Stimulated activated CD4-positive, alpha-beta T cell treated with anti-CD3 and anti-CD28 coated beads, TNF-alpha, amount 100 ng/mL, for 48 hours (primary cell): ENCODE results near the gene JTB.

Experiments
- DNase-seq, 3 donors: peaks; one replicate each; pipeline ENCODE4 v3.0.0-alpha.2; 2020; ENCODE audit warnings: low read depth in 3 of 3

The JTB gene

DNA sequence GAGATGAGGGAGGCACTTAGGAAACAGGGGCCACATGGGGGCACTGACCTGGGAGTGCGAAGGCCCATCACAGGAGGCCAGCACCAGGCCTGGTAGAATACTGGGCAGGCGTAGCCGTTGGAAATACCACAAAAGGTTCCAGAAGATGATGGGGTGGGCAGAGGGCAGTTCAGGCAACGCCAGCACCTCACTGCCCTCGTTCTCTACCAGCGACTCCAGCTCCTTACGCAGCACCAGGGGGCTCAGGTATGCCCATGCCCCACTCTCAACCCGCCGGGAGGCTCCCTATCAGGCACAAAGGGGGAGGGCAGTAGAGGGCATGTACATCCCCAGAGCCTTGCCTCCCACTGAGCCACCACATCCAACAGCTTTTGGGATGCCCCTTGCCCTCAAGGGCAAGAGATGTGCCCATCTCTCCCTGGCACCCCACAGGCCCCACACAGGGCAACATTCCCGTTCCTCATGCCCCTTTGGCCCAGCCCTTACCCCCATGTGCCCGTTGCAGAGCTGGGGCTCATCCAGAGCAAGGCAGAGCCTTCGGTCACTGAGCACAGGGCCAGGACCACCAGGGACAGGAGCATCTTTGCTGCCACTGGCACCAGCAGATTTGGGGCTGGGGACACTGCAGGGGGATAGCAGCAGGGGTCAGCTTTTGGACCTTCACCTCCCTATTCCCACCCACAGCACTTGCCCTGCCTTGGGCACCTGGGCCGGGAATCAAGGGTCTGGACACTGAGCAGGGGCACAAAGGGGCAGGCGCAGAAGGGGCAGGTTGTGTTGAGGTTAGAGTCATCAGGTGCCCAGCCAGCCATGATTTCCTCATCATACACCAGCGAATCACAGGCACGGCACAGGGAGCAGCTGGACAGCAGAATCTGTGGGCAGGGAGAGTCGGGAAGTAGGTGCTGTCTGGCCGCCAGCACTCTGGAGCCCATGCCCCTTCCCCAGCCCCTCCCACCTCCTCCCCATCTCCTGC, 45.0 kb downstream of the JTB start:
- no peak for DNase-seq

DNA sequence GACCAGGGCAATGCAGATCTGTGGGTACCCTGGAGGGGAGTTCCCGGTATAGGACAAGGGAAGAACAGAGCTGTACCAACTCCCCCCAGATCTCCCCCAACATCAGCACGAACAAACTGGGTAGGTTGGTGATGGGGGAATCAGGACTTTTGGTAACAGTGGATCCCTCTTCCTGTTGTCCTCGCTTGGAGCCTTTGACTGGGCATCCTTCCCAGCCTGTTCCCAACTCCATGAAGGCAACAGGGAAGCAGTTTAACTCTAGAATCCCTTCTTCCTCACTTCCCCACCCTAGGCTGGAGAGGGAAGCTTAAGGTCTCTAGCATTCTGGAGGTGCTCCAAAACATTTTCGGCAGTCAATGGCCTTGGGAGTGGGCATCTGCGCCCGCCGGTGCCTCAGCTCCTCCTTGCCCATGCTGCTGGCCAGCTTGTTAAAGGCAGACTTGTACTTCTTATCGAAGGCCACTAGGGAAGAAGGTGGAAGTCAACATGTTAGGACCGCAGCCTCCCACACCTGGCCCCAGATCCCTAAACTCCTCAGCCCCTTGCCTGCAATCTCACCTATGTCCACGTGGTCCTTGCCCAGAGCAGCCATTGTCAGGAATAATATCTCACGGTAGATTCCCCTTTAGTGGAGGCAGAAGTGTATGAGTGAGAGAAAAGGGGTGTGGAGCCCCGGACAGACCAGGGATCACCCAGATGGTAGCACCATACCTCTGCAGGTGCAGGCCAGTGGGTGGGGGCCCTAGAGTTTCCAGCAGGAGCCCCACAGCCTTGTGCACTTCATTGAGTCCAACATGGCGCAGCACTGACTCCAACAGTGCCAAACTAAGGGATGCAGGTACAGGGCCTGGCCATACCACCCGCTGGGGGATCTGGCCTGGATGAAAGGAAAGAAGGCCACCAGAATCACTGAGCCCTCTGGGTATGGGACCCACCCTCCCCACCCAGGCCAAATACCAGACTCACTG, 47.2 kb downstream of the JTB start:
- no peak for DNase-seq

DNA sequence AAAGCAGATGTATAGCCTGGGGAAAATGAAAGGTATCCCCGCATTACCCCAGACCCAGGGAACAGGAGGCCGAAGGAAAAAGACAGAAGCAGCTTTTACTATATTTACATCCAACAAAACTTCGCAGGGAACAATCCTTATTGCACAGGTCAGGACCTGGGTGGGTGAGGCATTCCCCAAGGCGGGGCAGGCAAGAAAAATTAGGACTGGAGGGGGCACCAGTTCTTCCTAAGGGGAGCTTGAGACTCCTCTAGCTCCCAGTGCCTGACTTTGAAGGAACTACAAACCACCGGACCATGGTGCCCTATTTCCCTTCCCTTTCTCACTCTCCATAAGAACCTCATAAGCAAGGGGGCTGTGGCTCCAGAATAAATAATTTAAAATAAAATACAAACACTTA, 48.0 kb downstream of the JTB start:
- DNase-seq = no peak

DNA sequence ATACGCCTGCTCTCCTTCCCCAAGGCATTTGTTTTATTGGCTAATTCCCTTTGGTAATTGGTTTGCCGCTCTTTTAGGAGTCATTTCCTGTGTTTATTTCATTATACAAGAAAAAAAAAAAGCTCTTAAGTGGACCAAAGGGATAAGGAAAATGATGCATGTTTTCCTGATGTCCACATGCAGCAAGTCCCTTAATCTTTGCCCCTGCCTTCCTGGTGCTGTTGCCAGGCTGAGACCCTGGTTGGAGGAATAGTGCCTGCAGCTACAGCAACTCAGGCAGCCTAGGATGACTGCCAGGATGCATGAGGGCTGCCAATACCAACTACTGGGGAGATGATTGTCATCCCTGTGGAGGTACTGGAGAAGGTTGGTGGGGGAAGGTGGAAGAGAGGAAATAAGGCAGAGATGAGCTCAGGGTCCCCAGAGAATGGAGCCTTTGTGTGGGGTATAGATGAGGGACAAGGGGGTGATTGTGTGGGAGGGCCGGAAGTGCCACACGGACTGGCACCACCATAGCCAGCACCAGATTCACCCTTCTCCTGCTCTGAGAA, 48.6 kb downstream of the JTB start:
- no peak for DNase-seq

DNA sequence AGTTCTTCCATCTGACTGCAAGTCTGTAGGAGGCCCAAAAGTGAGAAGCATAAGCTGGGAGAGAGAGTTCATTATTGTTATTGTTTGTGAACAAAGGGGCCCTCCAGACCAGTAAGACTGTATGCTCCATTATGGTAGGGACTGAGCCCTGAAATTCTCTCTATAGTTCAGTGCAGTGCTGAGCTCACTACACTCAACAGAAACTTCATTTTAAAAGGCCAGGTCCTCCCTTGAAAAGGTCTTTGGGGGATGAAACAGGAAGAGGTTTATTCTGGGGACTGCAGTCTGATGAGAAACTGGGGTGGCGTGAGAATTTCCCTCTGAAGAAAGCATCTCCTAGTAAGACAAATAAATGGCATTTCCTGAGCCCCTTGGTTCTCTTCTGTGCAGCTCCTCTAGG, 49.2 kb downstream of the JTB start:
- DNase-seq = no peak

DNA sequence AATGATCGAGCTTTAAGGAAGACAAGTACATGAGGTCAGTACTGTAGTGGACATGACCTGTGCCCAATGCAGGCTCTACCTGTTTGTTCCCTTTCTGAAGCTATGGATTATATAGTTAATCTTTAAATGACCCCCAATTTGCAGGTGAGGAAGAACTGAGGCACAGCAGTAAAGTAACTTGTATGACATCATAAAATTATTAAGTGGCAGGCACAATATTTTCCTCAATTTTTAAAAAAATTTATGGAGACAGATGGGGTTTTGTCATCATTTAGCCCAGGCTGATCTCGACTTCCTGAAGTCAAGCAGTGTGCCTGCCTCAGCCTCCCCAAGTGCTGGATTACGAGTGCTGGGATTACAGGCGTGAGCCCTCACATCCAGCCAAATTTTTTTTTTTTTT, 51.1 kb downstream of the JTB start:
- no peak for DNase-seq
